GM12878 (cell line): ENCODE data around the gene STX16. TPM values are rescaled to one million over a fixed set of nuclear protein-coding genes. Genes with fewer than 3 reads are reported as not detected.

Experiments used
- ATAC-seq: fragments of 200-7000 bp; cut with Tn5 transposase; 3 replicates; pipeline ENCODE4 v1.9.1; 2020; ENCODE audit warnings: mild to moderate bottlenecking, moderate library complexity
- BruUV-seq: library from RNA; stranded (reverse); fragments of 400-500 nt; replicated peaks from 2 replicates; lab custom pipeline; 2021; lab: Mats Ljungman, UMichigan
- CTCF ChIA-PET: fragments of 300-600 bp; sonication (Branson Sonifier 250); formaldehyde crosslinking; extraction: SDS; loops from one replicate; lab custom pipeline; 2021; ENCODE audit warnings: inconsistent platforms; lab: Yijun Ruan, JAX
- POLR2A ChIA-PET: fragments of 350-600 bp; formaldehyde crosslinking; extraction: SDS; loops from one replicate; lab custom pipeline; 2021; ENCODE audit warnings: inconsistent platforms; lab: Charles Lee
- RAD21 ChIA-PET: fragments of 300-600 bp; sonication (Branson Sonifier 250); formaldehyde crosslinking; loops from one replicate; lab custom pipeline; 2023; ENCODE audit warnings: antibody characterized with exemption; ENCODE audit not compliant: unreplicated experiment; lab: Charles Lee
- SMC1A ChIA-PET: fragments of 300-600 bp; sonication (Branson Sonifier 250); formaldehyde crosslinking; loops from one replicate; lab custom pipeline; 2023; ENCODE audit not compliant: unreplicated experiment, uncharacterized antibody; lab: Charles Lee
- DNase-seq: peaks from one replicate; pipeline ENCODE4 v3.0.0-alpha.2; 2011; ENCODE audit warnings: low read depth, low spot score
- FAIRE-seq: peaks from 3 replicates; lab custom pipeline; 2011; peaks lifted over from hg19 to GRCh38; lab: Jason Lieb, UNC
- H2AFZ ChIP-seq: 2 replicates; pipeline ENCODE4 v1.6.0; 2011; ENCODE audit warnings: low read depth, low read length, control low read depth; ENCODE audit not compliant: control insufficient read depth
- H3K27ac ChIP-seq: 2 replicates; pipeline ENCODE4 v1.5.1; 2011; ENCODE audit warnings: control low read depth; ENCODE audit not compliant: control insufficient read depth, insufficient read depth
- H3K27me3 ChIP-seq, 2 experiments: replicated peaks in 1 of 2; 2 replicates each; pipeline versions ENCODE4 v1.6.0 to v1.6.1; 2011; ENCODE audit warnings: low read length in 1 of 2; ENCODE audit not compliant: control insufficient read depth in 2 of 2, insufficient read depth in 2 of 2
- H3K36me3 ChIP-seq, 2 experiments: 2 replicates each; pipeline ENCODE4 v1.5.1; 2011; ENCODE audit warnings: low read length in 1 of 2; ENCODE audit not compliant: control insufficient read depth in 2 of 2, insufficient read depth in 2 of 2
- H3K4me1 ChIP-seq: 2 replicates; pipeline ENCODE4 v1.6.1; 2011; ENCODE audit warnings: mild to moderate bottlenecking, low read length, moderate library complexity, mixed read lengths; ENCODE audit not compliant: control insufficient read depth, insufficient read depth
- H3K4me2 ChIP-seq: 2 replicates; pipeline ENCODE4 v1.6.0; 2011; ENCODE audit warnings: control low read depth; ENCODE audit not compliant: control insufficient read depth, insufficient read depth
- H3K4me3 ChIP-seq: fragments of 200-600 bp; sonication (generic); 2 replicates; pipeline ENCODE4 v1.5.1; 2016
- H3K79me2 ChIP-seq: 2 replicates; pipeline ENCODE4 v1.6.0; 2011; ENCODE audit warnings: low read length; ENCODE audit not compliant: control insufficient read depth, insufficient read depth
- H3K9ac ChIP-seq: 2 replicates; pipeline ENCODE4 v1.8.0; 2011; ENCODE audit warnings: low read length, control low read depth, mixed read lengths; ENCODE audit not compliant: control insufficient read depth, insufficient read depth
- H3K9me3 ChIP-seq: replicated peaks from 3 replicates; pipeline ENCODE4 v1.5.1; 2011; ENCODE audit warnings: mild to moderate bottlenecking, low read length; ENCODE audit not compliant: control insufficient read depth, insufficient read depth
- H4K20me1 ChIP-seq: 2 replicates; pipeline ENCODE4 v1.6.0; 2011; ENCODE audit not compliant: control insufficient read depth, insufficient read depth
- BMI1 ChIP-seq: fragments of 450-650 bp; IDR thresholded peaks from 2 replicates; pipeline ENCODE4 v1.6.1; 2016; ENCODE audit warnings: mild to moderate bottlenecking, moderate library complexity, borderline replicate concordance
- GATAD2B ChIP-seq: fragments of 450-650 bp; conservative IDR thresholded peaks from 2 replicates; pipeline ENCODE4 v1.6.1; 2017; ENCODE audit warnings: low read depth, mild to moderate bottlenecking, moderate library complexity
- IKZF1 ChIP-seq: fragments of 450-650 bp; conservative IDR thresholded peaks from 2 replicates; pipeline ENCODE4 v1.6.1; 2017; ENCODE audit warnings: antibody characterized with exemption, mild to moderate bottlenecking
- RAD21 ChIP-seq: IDR thresholded peaks from 2 replicates; pipeline ENCODE4 v1.6.1; 2011; ENCODE audit warnings: mild to moderate bottlenecking, low read depth, low read length, moderate library complexity; ENCODE audit not compliant: insufficient read depth
- ZBED1 ChIP-seq: IDR thresholded peaks from 2 replicates; pipeline ENCODE4 v1.6.1; 2016; ENCODE audit warnings: borderline replicate concordance
- WGBS: methylation state at CpG from one replicate; pipeline ENCODE4 v1.1.6; 2016; ENCODE audit warnings: low lambda C conversion rate; ENCODE audit not compliant: insufficient replicate concordance, insufficient coverage; ENCODE audit errors: missing lambda C conversion rate; 5-methylcytosine and 5-hydroxymethylcytosine counted together
- in situ Hi-C: fragments of 300-500 bp; cut with MboI; formaldehyde crosslinking; loops from 9 replicates; pipeline ENCODE4 v1.14.3; 2018; ENCODE audit warnings: mixed read lengths
- intact Hi-C: fragments of 100-400 bp; cut with micrococcal nuclease; formaldehyde crosslinking; loops from one replicate; pipeline ENCODE4 v1.14.2; 2022; ENCODE audit not compliant: unreplicated experiment
- polyA plus RNA-seq, 11 experiments: library from polyadenylated mRNA; depleted of rRNA in 4 of 11; unstranded in 6 of 11; stranded (reverse) in 5 of 11; fragments of >200 nt; fragmentation: Nextera tagmentation in 4 of 11; fragmentation: Illumina TruSeq in 1 of 11; extraction: Ambion mirVana in 4 of 11; extraction: Trizol in 1 of 11; gene quantifications; 1 replicate in 1 of 11; 2 replicates in 10 of 11; pipeline versions ENCODE4 v1.2.1 to v1.2.3, GENCODE V29; 2011 to 2016; ENCODE audit warnings: inconsistent platforms in 2 of 11, missing spikeins in 2 of 11, low read depth in 1 of 11
- total RNA-seq, 4 experiments: library from RNA; depleted of rRNA in 3 of 4; stranded (reverse); fragments of >200 nt in 3 of 4; fragmentation: Illumina TruSeq in 1 of 4; extraction: Trizol in 1 of 4; gene quantifications; 2 replicates each; pipeline versions ENCODE4 v1.2.1 to v1.2.3, GENCODE V29; 2013 to 2021

STX16 gene
- total and polyA plus RNA-seq, 10 of the 15 experiments (the other 5 are each of a cell fraction or from before 2014, with no cell fraction given) = 6.3 to 68.4 (median 35.8) TPM

DNA sequence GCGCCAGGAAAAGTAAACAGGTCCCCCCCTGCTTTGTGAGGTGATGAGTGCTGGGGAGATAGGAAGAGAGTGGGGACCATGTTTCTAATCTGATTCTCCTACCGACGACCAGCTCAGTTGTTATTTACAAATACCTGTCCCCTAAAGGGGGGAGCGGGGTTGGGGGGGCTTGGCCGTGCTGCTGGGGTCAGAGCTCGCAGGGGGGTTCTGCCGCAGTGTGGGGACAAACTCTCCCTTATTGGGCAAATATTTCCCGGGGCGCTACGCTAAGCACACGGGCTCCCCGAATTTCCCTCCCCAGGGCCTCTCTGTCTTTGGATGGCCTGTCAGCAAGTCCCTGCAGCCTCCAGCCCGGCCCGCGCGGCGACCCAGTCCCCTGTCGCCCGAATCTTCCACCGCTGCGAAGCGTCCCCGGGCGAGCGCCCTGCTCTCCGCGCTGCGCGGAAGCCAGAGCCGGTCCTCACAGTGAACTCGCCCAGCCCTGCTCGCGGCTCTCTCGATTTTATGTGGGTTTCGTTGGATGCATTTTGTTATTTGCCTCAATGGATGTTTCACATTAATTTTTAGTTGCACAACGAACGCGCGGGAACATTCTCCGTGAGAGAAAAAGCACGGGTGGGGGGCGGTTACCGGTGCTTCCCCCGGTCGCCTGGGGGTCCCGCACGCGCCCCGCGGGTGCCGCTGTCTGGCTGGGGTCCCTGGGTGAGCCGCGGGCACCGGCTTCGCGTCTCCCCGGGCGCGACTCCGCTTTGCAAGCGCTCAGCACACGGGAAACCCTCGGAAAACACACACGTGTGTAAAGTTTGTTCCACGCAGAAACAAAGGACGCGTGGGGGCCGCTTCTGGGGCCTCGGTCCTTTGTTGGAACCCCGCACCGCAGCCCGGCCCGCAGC, 1.5 kb upstream of the STX16 start:
- intact Hi-C loops = loop anchor here (2.0 to 10.0 kb wide), 6 partner anchors 43 to 385 kb away; partner anchors contain the start of genes ATP5F1E, GNAS, GNAS-AS1 and NELFCD
- H2AFZ ChIP-seq = peak overlapping the region; percentile 79
- ChIA-PET RAD21 (interaction anchor here (2.0 to 2.2 kb wide), 2 partner anchors 168 to 191 kb away, joined by 7 to 9 read pairs; no protein-coding TSS in a partner anchor), SMC1A (interaction anchor here (2.0 kb wide), 1 partner anchor 168 kb away, joined by 7 read pairs; no protein-coding TSS in a partner anchor), CTCF (interaction anchor here (0.7 to 1.3 kb wide), 2 partner anchors 404 to 569 kb away, joined by 3 to 4 read pairs; no protein-coding TSS in a partner anchor), POLR2A (no interaction called here)
- no peaks in the 10 kb centered on the region for H3K36me3 ChIP-seq
- peaks cover 37% of the 10 kb centered on the region for H3K79me2 ChIP-seq
- no peak for FAIRE-seq
- H3K9ac ChIP-seq = peak overlapping the region; percentile 95
- no TSS peak for BruUV-seq
- H4K20me1 ChIP-seq = no peaks in the 10 kb centered on the region
- H3K4me1 ChIP-seq = no peaks in the 10 kb centered on the region; the same call in 1 of the 2 replicates
- peak overlapping the region; percentile 92 for H3K4me3 ChIP-seq
- TF ChIP-seq IKZF1 (0 out of 2 replicates have a peak, but pooled peaks have one; percentile 28), ZBED1 (no peak), BMI1 (peak; percentile 82; the same call in 1 of the 2 replicates), RAD21 (no peak), GATAD2B (0 out of 2 replicates have a peak, but pooled peaks have one; percentile 56)
- peak overlapping the region; percentile 93; the same call in 1 of the 2 replicates for H3K27ac ChIP-seq
- no peak for DNase-seq
- no peak for ATAC-seq
- peak overlapping the region; percentile 93 for H3K4me2 ChIP-seq
- in situ Hi-C loops = loop anchor here (10.0 to 25.0 kb wide), 4 partner anchors 187 to 1262 kb away; partner anchors contain the start of genes PRELID3B and RBM38
- 7% methylated on average over 71 of the region's 73 CpGs for WGBS
- no peaks in the 10 kb centered on the region for H3K9me3 ChIP-seq
- no peaks in the 10 kb centered on the region for H3K27me3 ChIP-seq
